Measurements from ENCODE around the gene PLEKHA7. TPM values are rescaled to one million over a fixed set of nuclear protein-coding genes. Genes with fewer than 3 reads are reported as not detected.

PLEKHA7 gene
- total RNA-seq, 1 experiment from 2014 or later: 1.7 TPM

GRCh38 chr11:16840951-16841350 is 173.3 kb downstream of the PLEKHA7 start:
- Histone ChIP-seq H3K4me3 (ENCODE audit: low read depth, low read length, poor library complexity, severe bottlenecking) (no peak overlapping the region), H3K27ac (ENCODE audit: low read depth, low read length, poor library complexity, severe bottlenecking) (no peak overlapping the region), H3K9me3 (ENCODE audit: low read depth, low read length, poor library complexity, severe bottlenecking) (no peaks in the 10 kb centered on the region), H3K27me3 (replicated peaks; ENCODE audit: insufficient read depth, low read depth, low read length, poor library complexity) (no peaks in the 10 kb centered on the region), H3K4me1 (ENCODE audit: insufficient read depth, low read length, poor library complexity, severe bottlenecking) (no peaks in the 10 kb centered on the region), H3K36me3 (ENCODE audit: insufficient read depth, low read length, poor library complexity, severe bottlenecking) (no peaks in the 10 kb centered on the region)
- no peak for TF ChIP-seq EZH2 (IDR thresholded peaks at IDR 0.05; ENCODE audit: borderline replicate concordance, low read depth, low read length, poor library complexity, severe bottlenecking)
- TF ChIP-seq, protein P1, sequence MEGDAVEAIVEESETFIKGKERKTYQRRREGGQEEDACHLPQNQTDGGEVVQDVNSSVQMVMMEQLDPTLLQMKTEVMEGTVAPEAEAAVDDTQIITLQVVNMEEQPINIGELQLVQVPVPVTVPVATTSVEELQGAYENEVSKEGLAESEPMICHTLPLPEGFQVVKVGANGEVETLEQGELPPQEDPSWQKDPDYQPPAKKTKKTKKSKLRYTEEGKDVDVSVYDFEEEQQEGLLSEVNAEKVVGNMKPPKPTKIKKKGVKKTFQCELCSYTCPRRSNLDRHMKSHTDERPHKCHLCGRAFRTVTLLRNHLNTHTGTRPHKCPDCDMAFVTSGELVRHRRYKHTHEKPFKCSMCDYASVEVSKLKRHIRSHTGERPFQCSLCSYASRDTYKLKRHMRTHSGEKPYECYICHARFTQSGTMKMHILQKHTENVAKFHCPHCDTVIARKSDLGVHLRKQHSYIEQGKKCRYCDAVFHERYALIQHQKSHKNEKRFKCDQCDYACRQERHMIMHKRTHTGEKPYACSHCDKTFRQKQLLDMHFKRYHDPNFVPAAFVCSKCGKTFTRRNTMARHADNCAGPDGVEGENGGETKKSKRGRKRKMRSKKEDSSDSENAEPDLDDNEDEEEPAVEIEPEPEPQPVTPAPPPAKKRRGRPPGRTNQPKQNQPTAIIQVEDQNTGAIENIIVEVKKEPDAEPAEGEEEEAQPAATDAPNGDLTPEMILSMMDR (conservative IDR thresholded peaks at IDR 0.05; ENCODE audit: low read depth, low read length): no peak
- ChIA-PET POLR2A (ENCODE audit: low non-redundant PET) (no interaction called here), CTCF (no interaction called here)
- no TSS peak for BruUV-seq (replicated peaks)
- intact Hi-C loops (cut with micrococcal nuclease; ENCODE audit: unreplicated experiment): no loop called here
- no peak for DNase-seq (ENCODE audit: low spot score)

- BruUV-seq (replicated peaks): no TSS peak
Observed at GRCh38 chr11:16839821-16840220, 174.4 kb downstream of the PLEKHA7 start.

GRCh38 chr11:16834384-16834783 is 179.8 kb downstream of the PLEKHA7 start:
- BruUV-seq (replicated peaks): no TSS peak
- no peak overlapping the region for H3K27ac ChIP-seq (ENCODE audit: low read depth, low read length, poor library complexity, severe bottlenecking)
- H3K4me3 ChIP-seq (ENCODE audit: low read depth, low read length, poor library complexity, severe bottlenecking): no peak overlapping the region
- POLR2A ChIA-PET (ENCODE audit: low non-redundant PET): no interaction called here
- H3K4me1 ChIP-seq (ENCODE audit: insufficient read depth, low read length, poor library complexity, severe bottlenecking): no peaks in the 10 kb centered on the region
- no peaks in the 10 kb centered on the region for H3K27me3 ChIP-seq (replicated peaks; ENCODE audit: insufficient read depth, low read depth, low read length, poor library complexity)
- H3K36me3 ChIP-seq (ENCODE audit: insufficient read depth, low read length, poor library complexity, severe bottlenecking): no peaks in the 10 kb centered on the region
- intact Hi-C loops (cut with micrococcal nuclease; ENCODE audit: unreplicated experiment): no loop called here
- TF ChIP-seq, protein P1 (conservative IDR thresholded peaks at IDR 0.05; ENCODE audit: low read depth, low read length): no peak
- no peak for TF ChIP-seq EZH2 (IDR thresholded peaks at IDR 0.05; ENCODE audit: borderline replicate concordance, low read depth, low read length, poor library complexity, severe bottlenecking)
- H3K9me3 ChIP-seq (ENCODE audit: low read depth, low read length, poor library complexity, severe bottlenecking): no peaks in the 10 kb centered on the region
- DNase-seq (ENCODE audit: low spot score): no peak
- CTCF ChIA-PET: interaction anchor here (1.0 kb wide), 1 partner anchor 18 kb away, joined by 3 read pairs; no protein-coding TSS in a partner anchor

More at GRCh38 chr11:16839821-16840220, 174.4 kb downstream of the PLEKHA7 start:
- Histone ChIP-seq H3K36me3 (ENCODE audit: insufficient read depth, low read length, poor library complexity, severe bottlenecking) (no peaks in the 10 kb centered on the region), H3K4me1 (ENCODE audit: insufficient read depth, low read length, poor library complexity, severe bottlenecking) (no peaks in the 10 kb centered on the region), H3K27ac (ENCODE audit: low read depth, low read length, poor library complexity, severe bottlenecking) (no peak overlapping the region), H3K27me3 (replicated peaks; ENCODE audit: insufficient read depth, low read depth, low read length, poor library complexity) (no peaks in the 10 kb centered on the region), H3K4me3 (ENCODE audit: low read depth, low read length, poor library complexity, severe bottlenecking) (no peak overlapping the region), H3K9me3 (ENCODE audit: low read depth, low read length, poor library complexity, severe bottlenecking) (no peaks in the 10 kb centered on the region)
- TF ChIP-seq, protein P1 (conservative IDR thresholded peaks at IDR 0.05; ENCODE audit: low read depth, low read length): no peak
- TF ChIP-seq EZH2 (IDR thresholded peaks at IDR 0.05; ENCODE audit: borderline replicate concordance, low read depth, low read length, poor library complexity, severe bottlenecking): no peak
- ChIA-PET CTCF (no interaction called here), POLR2A (ENCODE audit: low non-redundant PET) (no interaction called here)
- intact Hi-C loops (cut with micrococcal nuclease; ENCODE audit: unreplicated experiment): no loop called here
- DNase-seq (ENCODE audit: low spot score): peak; percentile 61
